GM23338 (cell line): Measurements from ENCODE around the gene KCNA3. TPM values are rescaled to one million over a fixed set of nuclear protein-coding genes. Genes with fewer than 3 reads are reported as not detected.

ENCODE experiments used
- ATAC-seq: fragments of 200-7000 bp; cut with Tn5 transposase; 3 replicates; pipeline ENCODE4 v1.9.1; 2020
- DNase-seq: peaks from one replicate; pipeline ENCODE4 v3.0.0-alpha.2; 2015; ENCODE audit warnings: low spot score
- H2AFZ ChIP-seq: fragments of 200-600 bp; sonication (generic); 2 replicates; pipeline ENCODE4 v1.8.0; 2016; ENCODE audit warnings: antibody characterized with exemption, mild to moderate bottlenecking, moderate library complexity
- H3F3A ChIP-seq: fragments of 200-600 bp; sonication (generic); replicated peaks from 2 replicates; pipeline ENCODE4 v1.8.0; 2017; ENCODE audit warnings: antibody characterized with exemption, mixed run types, low read depth
- H3K27ac ChIP-seq: fragments of 200-600 bp; sonication (generic); 2 replicates; pipeline ENCODE4 v1.6.1; 2016; ENCODE audit warnings: low read depth
- H3K27me3 ChIP-seq: fragments of 200-600 bp; sonication (generic); 2 replicates; pipeline ENCODE4 v1.8.0; 2016; ENCODE audit warnings: mild to moderate bottlenecking, mixed run types, moderate library complexity; ENCODE audit not compliant: insufficient read depth
- H3K36me3 ChIP-seq: fragments of 200-600 bp; sonication (generic); 2 replicates; pipeline ENCODE4 v1.8.0; 2016; ENCODE audit warnings: mild to moderate bottlenecking; ENCODE audit not compliant: insufficient read depth
- H3K4me1 ChIP-seq: fragments of 200-600 bp; sonication (generic); 2 replicates; pipeline ENCODE4 v1.8.0; 2016; ENCODE audit warnings: mild to moderate bottlenecking, moderate library complexity; ENCODE audit not compliant: insufficient read depth
- H3K4me2 ChIP-seq: fragments of 200-600 bp; sonication (generic); 2 replicates; pipeline ENCODE4 v1.7.1; 2017; ENCODE audit warnings: mixed run types
- H3K4me3 ChIP-seq: fragments of 200-600 bp; sonication (generic); 2 replicates; pipeline ENCODE4 v1.6.1; 2016; ENCODE audit warnings: mixed run types
- H3K79me2 ChIP-seq: fragments of 200-600 bp; sonication (generic); replicated peaks from 2 replicates; pipeline ENCODE4 v1.8.0; 2017; ENCODE audit warnings: mild to moderate bottlenecking; ENCODE audit not compliant: insufficient read depth
- H3K9me2 ChIP-seq: fragments of 200-600 bp; sonication (generic); 2 replicates; pipeline ENCODE4 v1.8.0; 2017; ENCODE audit not compliant: insufficient read depth
- H4K20me1 ChIP-seq: fragments of 200-600 bp; sonication (generic); replicated peaks from 2 replicates; pipeline ENCODE4 v1.8.0; 2017; ENCODE audit warnings: mild to moderate bottlenecking; ENCODE audit not compliant: insufficient read depth
- H3K27ac Mint-ChIP-seq: 2 replicates; pipeline ENCODE4 v1.8.0; 2020; ENCODE audit warnings: inconsistent platforms, mild to moderate bottlenecking, moderate library complexity, mixed read lengths
- H3K27me3 Mint-ChIP-seq: 3 replicates; pipeline ENCODE4 v1.8.0; 2022; ENCODE audit warnings: low read depth, mild to moderate bottlenecking, moderate library complexity, mixed read lengths, inconsistent platforms; ENCODE audit not compliant: insufficient read depth, poor library complexity
- H3K36me3 Mint-ChIP-seq: 3 replicates; pipeline ENCODE4 v1.8.0; 2021; ENCODE audit warnings: low read depth, mild to moderate bottlenecking, inconsistent platforms, moderate library complexity, mixed read lengths
- H3K4me1 Mint-ChIP-seq: 3 replicates; pipeline ENCODE4 v1.8.0; 2020; ENCODE audit warnings: mild to moderate bottlenecking, inconsistent platforms, mixed read lengths
- H3K4me3 Mint-ChIP-seq: 3 replicates; pipeline ENCODE4 v1.8.0; 2021; ENCODE audit warnings: moderate library complexity, mild to moderate bottlenecking, inconsistent platforms, mixed read lengths
- H3K9me3 Mint-ChIP-seq: 3 replicates; pipeline ENCODE4 v1.8.0; 2020; ENCODE audit warnings: moderate library complexity, mild to moderate bottlenecking, inconsistent platforms, mixed read lengths
- CREB1 ChIP-seq: fragments of 250-450 bp; sonication (Bioruptor Pico); IDR thresholded peaks from 2 replicates; pipeline ENCODE4 v1.5.0; 2020; ENCODE audit warnings: low read depth, mild to moderate bottlenecking, moderate library complexity
- CTCF ChIP-seq, 2 experiments: fragments of 200-600 bp in 1 of 2; sonication (generic) in 1 of 2; conservative IDR thresholded peaks; 2 replicates each; pipeline versions ENCODE4 v1.5.1 to v1.6.1; 2016 to 2017; ENCODE audit warnings: antibody characterized with exemption in 2 of 2, low read depth in 2 of 2, mild to moderate bottlenecking in 2 of 2, moderate library complexity in 1 of 2
- ETS1 ChIP-seq: IDR thresholded peaks from 2 replicates; pipeline ENCODE4 v1.6.1; 2016; ENCODE audit warnings: antibody characterized with exemption
- EZH2 ChIP-seq: fragments of 200-600 bp; sonication (generic); IDR thresholded peaks from one replicate; pipeline ENCODE4 v1.8.0; 2017; ENCODE audit warnings: antibody characterized with exemption, mild to moderate bottlenecking, low read depth; ENCODE audit not compliant: unreplicated experiment
- EZH2phosphoT487 ChIP-seq: fragments of 200-600 bp; sonication (generic); IDR thresholded peaks from one replicate; pipeline ENCODE4 v1.8.1; 2018; ENCODE audit warnings: antibody characterized with exemption; ENCODE audit not compliant: unreplicated experiment
- JUNB ChIP-seq: IDR thresholded peaks from one replicate; pipeline ENCODE4 v1.6.1; 2016; ENCODE audit warnings: antibody characterized with exemption; ENCODE audit not compliant: unreplicated experiment
- NANOG ChIP-seq: IDR thresholded peaks from 2 replicates; pipeline ENCODE4 v1.6.1; 2016; ENCODE audit warnings: antibody characterized with exemption, borderline replicate concordance
- REST ChIP-seq: IDR thresholded peaks from one replicate; pipeline ENCODE4 v1.6.1; 2018; ENCODE audit warnings: antibody characterized with exemption; ENCODE audit not compliant: unreplicated experiment
- STAT1 ChIP-seq: IDR thresholded peaks from one replicate; pipeline ENCODE4 v1.6.1; 2016; ENCODE audit warnings: antibody characterized with exemption; ENCODE audit not compliant: unreplicated experiment
- ZNF114 ChIP-seq: fragments of 250-450 bp; sonication (Bioruptor Pico); IDR thresholded peaks from 2 replicates; pipeline ENCODE4 v1.5.0; 2020; ENCODE audit warnings: mild to moderate bottlenecking, moderate library complexity
- ZNF331 ChIP-seq: fragments of 250-450 bp; sonication (Bioruptor Pico); IDR thresholded peaks from 2 replicates; pipeline ENCODE4 v1.5.0; 2020; ENCODE audit warnings: low read depth, mild to moderate bottlenecking, moderate library complexity
- polyA plus RNA-seq: library from polyadenylated mRNA; unstranded; fragments of >200 nt; fragmentation: Nextera tagmentation; extraction: Ambion mirVana; gene quantifications from 2 replicates; pipeline ENCODE4 v1.2.1, GENCODE V29; 2016
- total RNA-seq: library from RNA; depleted of rRNA; stranded (reverse); fragments of >200 nt; shearing (Covaris generic); gene quantifications from 2 replicates; pipeline ENCODE4 v1.2.3, GENCODE V29; 2014

Gene KCNA3
- total and polyA plus RNA-seq, 2 experiments from 2014 or later = 0.32 to 4.2 TPM

- no peaks in the 10 kb centered on the region for H3K36me3 ChIP-seq
- no peaks in the 10 kb centered on the region for H3K27me3 ChIP-seq
- Mint-ChIP-seq H3K36me3 (no peaks in the 10 kb centered on the region), H3K9me3 (no peaks in the 10 kb centered on the region; the same call in 2 of the 3 replicates), H3K4me1 (no peaks in the 10 kb centered on the region), H3K4me3 (no peak overlapping the region), H3K27me3 (peaks cover 1% of the 10 kb centered on the region), H3K27ac (no peak overlapping the region)
- TF ChIP-seq ZNF331 (no peak), REST (no peak), EZH2 (no peak), JUNB (no peak), STAT1 (no peak), ETS1 (no peak), ZNF114 (CRISPR knock-in tag) (no peak), EZH2phosphoT487 (no peak)
- H3K4me1 ChIP-seq = no peaks in the 10 kb centered on the region
- ATAC-seq = no peak
- no peaks in the 10 kb centered on the region for H4K20me1 ChIP-seq
- no peaks in the 10 kb centered on the region for H3K9me2 ChIP-seq
- no peak overlapping the region for H2AFZ ChIP-seq
- H3K4me2 ChIP-seq = no peak overlapping the region
- no peak for DNase-seq
- no peaks in the 10 kb centered on the region for H3F3A ChIP-seq
- no peak overlapping the region for H3K27ac ChIP-seq
- H3K79me2 ChIP-seq = no peaks in the 10 kb centered on the region
- H3K4me3 ChIP-seq = no peak overlapping the region
Measured at GRCh38 chr1:110688514-110688913, 13.8 kb upstream of the KCNA3 start.

- Histone ChIP-seq H3K4me2 (no peak overlapping the region), H3K36me3 (no peaks in the 10 kb centered on the region), H4K20me1 (no peaks in the 10 kb centered on the region), H3F3A (no peaks in the 10 kb centered on the region), H3K4me1 (no peaks in the 10 kb centered on the region), H3K27ac (no peak overlapping the region), H3K27me3 (no peaks in the 10 kb centered on the region), H2AFZ (no peak overlapping the region), H3K79me2 (no peaks in the 10 kb centered on the region), H3K4me3 (no peak overlapping the region), H3K9me2 (no peaks in the 10 kb centered on the region)
- H3K36me3 Mint-ChIP-seq = no peaks in the 10 kb centered on the region
- H3K4me1 Mint-ChIP-seq = peaks cover 4% of the 10 kb centered on the region; the same call in 2 of the 3 replicates
- no peak for DNase-seq
- no peak overlapping the region for H3K27ac Mint-ChIP-seq
- H3K9me3 Mint-ChIP-seq = no peaks in the 10 kb centered on the region; the same call in 2 of the 3 replicates
- no peak overlapping the region for H3K4me3 Mint-ChIP-seq
- peaks cover 1% of the 10 kb centered on the region for H3K27me3 Mint-ChIP-seq
- ATAC-seq = no peak
- TF ChIP-seq EZH2 (no peak), EZH2phosphoT487 (no peak), NANOG (no peak), ZNF114 (CRISPR knock-in tag) (no peak), JUNB (no peak), REST (no peak), ZNF331 (no peak), CREB1 (CRISPR knock-in tag) (no peak), CTCF (conservative IDR thresholded peaks at IDR 0.05; ENCODE audit: low read depth in 2 of 2) (no peak), ETS1 (no peak)
Measured at GRCh38 chr1:110687250-110687649, 12.5 kb upstream of the KCNA3 start.
